HG03025 (cell line): ENCODE data around the gene CFAP299.

Experiments
- ATAC-seq: cut with Tn5 transposase; IDR thresholded peaks from one replicate; pipeline ENCODE4 v1.9.1; 2021; ENCODE audit warnings: mild to moderate bottlenecking, moderate library complexity; ENCODE audit not compliant: unreplicated experiment, low FRiP score

CFAP299 gene

GRCh38 chr4:80989921-80990544 is 654.5 kb downstream of the CFAP299 start:
- no peak for ATAC-seq

- peak; percentile 59 for ATAC-seq
Measured at GRCh38 chr4:80990851-80991250, 655.3 kb downstream of the CFAP299 start.

GRCh38 chr4:80999943-81000342 is 664.4 kb downstream of the CFAP299 start:
- ATAC-seq, result no peak

- ATAC-seq, result peak; percentile 94
Measured at GRCh38 chr4:81003597-81004111, 668.1 kb downstream of the CFAP299 start.

- ATAC-seq, result no peak
Measured at GRCh38 chr4:81007417-81007816, 671.9 kb downstream of the CFAP299 start.
